Prostate gland (tissue), 2 donors: ENCODE results near the gene KLF13. TPM values are rescaled to one million over a fixed set of nuclear protein-coding genes. Genes with fewer than 3 reads are reported as not detected.

ENCODE experiments used
- DNase-seq: peaks from one replicate; pipeline ENCODE4 v3.0.0-alpha.2; 2019; ENCODE audit warnings: low spot score
- H3K27ac ChIP-seq, 2 donors: fragments of 200-600 bp; sonication (generic); 2 replicates each; pipeline ENCODE4 v1.5.1; 2017 to 2019
- H3K27me3 ChIP-seq: fragments of 200-600 bp; sonication (generic); replicated peaks from 2 replicates; pipeline ENCODE4 v1.5.1; 2019; ENCODE audit not compliant: insufficient read depth
- H3K36me3 ChIP-seq, 2 donors: fragments of 200-600 bp; sonication (generic); 1 replicate in 1 of 2; 2 replicates in 1 of 2; pipeline versions ENCODE4 v1.5.1 to v1.8.1; 2017 to 2019
- H3K4me1 ChIP-seq: fragments of 200-600 bp; sonication (generic); replicated peaks from 2 replicates; pipeline ENCODE4 v1.5.1; 2019
- H3K4me3 ChIP-seq, 2 donors: fragments of 200-600 bp; sonication (generic); 2 replicates each; pipeline ENCODE4 v1.5.1; 2017 to 2019
- H3K9me3 ChIP-seq: fragments of 200-600 bp; sonication (generic); 2 replicates; pipeline ENCODE4 v1.5.1; 2017
- POLR2A ChIP-seq: fragments of 450-650 bp; IDR thresholded peaks from one replicate; pipeline ENCODE4 v1.6.1; 2016; ENCODE audit warnings: antibody characterized with exemption, mild to moderate bottlenecking
- POLR2AphosphoS5 ChIP-seq: sonication (generic); formaldehyde crosslinking; IDR thresholded peaks from one replicate; pipeline ENCODE4 v1.6.1; 2017; ENCODE audit warnings: antibody characterized with exemption
- WGBS: methylation state at CpG from one replicate; pipeline ENCODE4 v1.1.5; 2018; 5-methylcytosine and 5-hydroxymethylcytosine counted together
- intact Hi-C: fragments of 100-400 bp; cut with DNase I; formaldehyde crosslinking; loops from one replicate; pipeline ENCODE4 v1.14.2; 2022
- total RNA-seq, 2 donors: library from RNA; depleted of rRNA; stranded (reverse); fragments of >200 nt; gene quantifications; one replicate each; pipeline ENCODE4 v1.1.0, GENCODE V29; 2016
- TF ChIP-seq, protein P1 (sequence below), 4 experiments: fragments of 200-600 bp in 2 of 4; fragments of 450-650 bp in 2 of 4; sonication (generic) in 2 of 4; IDR thresholded peaks; 1 replicate in 3 of 4; 2 replicates in 1 of 4; pipeline ENCODE4 v1.5.1; 2016 to 2019; ENCODE audit warnings: antibody characterized with exemption in 4 of 4, mild to moderate bottlenecking in 2 of 4, moderate library complexity in 2 of 4

KLF13 gene
- total RNA-seq, 2 donors from 2014 or later = 16.6 to 56.5 TPM

DNA sequence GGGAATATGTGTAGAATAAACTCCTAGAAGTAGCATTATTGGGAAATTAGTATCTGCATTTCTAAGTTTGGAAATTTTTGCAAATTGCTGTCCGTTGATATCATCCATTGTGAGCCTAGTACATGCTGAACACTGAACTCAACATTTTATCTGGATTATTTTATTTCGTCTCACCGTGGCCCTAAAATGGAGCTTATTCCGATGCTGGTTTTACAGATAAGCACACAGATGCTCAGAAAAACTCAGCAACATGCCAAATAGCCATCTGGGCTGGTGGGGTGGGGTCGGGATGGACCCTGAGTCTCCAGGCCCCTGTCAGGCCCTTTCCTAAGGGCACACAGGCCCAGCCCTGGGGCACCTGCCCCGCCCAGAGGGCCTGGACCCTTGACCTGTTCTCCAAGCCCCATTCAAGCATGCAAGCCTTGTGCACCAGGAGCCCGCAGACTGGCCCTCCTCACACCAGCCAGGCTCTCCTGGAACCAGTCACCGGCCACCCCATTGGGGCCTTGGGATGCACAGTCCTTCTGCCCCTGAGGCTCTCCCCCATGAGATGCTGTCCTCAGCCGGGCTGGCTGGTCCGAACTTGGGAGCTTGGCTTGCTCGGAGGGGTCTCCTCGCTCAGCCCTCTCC lies 20.7 kb upstream of the KLF13 start:
- DNase-seq = no peak
- no peaks in the 10 kb centered on the region for H3K36me3 ChIP-seq
- peaks cover 2% of the 10 kb centered on the region for H3K27me3 ChIP-seq
- TF ChIP-seq, protein P1, sequence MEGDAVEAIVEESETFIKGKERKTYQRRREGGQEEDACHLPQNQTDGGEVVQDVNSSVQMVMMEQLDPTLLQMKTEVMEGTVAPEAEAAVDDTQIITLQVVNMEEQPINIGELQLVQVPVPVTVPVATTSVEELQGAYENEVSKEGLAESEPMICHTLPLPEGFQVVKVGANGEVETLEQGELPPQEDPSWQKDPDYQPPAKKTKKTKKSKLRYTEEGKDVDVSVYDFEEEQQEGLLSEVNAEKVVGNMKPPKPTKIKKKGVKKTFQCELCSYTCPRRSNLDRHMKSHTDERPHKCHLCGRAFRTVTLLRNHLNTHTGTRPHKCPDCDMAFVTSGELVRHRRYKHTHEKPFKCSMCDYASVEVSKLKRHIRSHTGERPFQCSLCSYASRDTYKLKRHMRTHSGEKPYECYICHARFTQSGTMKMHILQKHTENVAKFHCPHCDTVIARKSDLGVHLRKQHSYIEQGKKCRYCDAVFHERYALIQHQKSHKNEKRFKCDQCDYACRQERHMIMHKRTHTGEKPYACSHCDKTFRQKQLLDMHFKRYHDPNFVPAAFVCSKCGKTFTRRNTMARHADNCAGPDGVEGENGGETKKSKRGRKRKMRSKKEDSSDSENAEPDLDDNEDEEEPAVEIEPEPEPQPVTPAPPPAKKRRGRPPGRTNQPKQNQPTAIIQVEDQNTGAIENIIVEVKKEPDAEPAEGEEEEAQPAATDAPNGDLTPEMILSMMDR (IDR thresholded peaks at IDR 0.05) = no peak
- no peak for TF ChIP-seq POLR2A
- 94% methylated on average over 12 of the region's 12 CpGs for WGBS
- H3K27ac ChIP-seq = no peak overlapping the region
- H3K4me1 ChIP-seq = no peaks in the 10 kb centered on the region
- intact Hi-C loops = no loop called here
- H3K9me3 ChIP-seq = no peaks in the 10 kb centered on the region
- no peak overlapping the region for H3K4me3 ChIP-seq

DNA sequence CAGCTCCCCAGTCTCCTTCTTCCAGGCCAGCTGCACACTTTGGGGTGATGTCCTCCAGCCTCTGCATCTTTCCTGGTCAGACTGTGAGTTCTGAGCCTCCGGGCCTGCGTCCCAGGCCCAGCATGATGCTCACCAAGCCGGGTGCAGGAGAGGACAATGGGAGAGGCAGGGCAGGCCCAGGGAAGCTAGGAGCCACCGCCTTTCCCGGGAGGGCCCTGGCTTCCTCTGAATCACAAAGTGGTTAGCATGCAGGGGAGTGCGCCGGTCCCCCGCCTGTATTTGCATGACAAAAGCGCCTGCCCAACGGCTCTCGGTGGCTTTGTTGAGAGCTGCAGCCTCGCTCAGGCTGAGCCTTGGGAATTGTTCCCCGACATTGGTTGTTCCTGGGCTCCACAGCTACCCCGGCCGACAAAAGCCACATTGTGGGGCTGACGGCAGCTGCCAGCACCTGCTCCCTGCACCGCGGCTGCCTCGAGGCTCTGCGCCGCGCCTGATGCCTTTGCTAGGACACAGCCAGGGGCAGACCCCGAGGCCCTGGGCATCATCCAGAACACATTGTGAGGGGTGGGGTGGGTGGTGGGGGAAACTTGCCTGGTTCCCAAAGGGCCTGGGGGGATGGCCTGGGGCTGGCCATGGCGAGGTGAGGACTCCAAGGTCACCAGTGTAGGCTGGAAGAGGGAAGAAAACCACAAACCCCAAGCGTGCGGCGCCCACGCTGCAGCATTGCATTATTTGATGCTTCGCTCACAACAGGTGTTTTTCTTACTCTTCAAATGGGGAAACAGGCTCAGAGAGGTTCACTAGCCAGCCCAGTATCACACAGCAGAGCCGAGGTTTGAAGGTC lies 20.0 kb upstream of the KLF13 start:
- H3K36me3 ChIP-seq = no peaks in the 10 kb centered on the region
- H3K27ac ChIP-seq = no peak overlapping the region
- no peaks in the 10 kb centered on the region for H3K4me1 ChIP-seq
- intact Hi-C loops = no loop called here
- 65% methylated on average over 25 of the region's 30 CpGs for WGBS
- DNase-seq = no peak
- no peaks in the 10 kb centered on the region for H3K9me3 ChIP-seq
- peaks cover 2% of the 10 kb centered on the region for H3K27me3 ChIP-seq
- no peak overlapping the region for H3K4me3 ChIP-seq
- no peak for TF ChIP-seq POLR2AphosphoS5
- TF ChIP-seq, protein P1 (IDR thresholded peaks at IDR 0.05) = no peak
- TF ChIP-seq POLR2A = no peak

DNA sequence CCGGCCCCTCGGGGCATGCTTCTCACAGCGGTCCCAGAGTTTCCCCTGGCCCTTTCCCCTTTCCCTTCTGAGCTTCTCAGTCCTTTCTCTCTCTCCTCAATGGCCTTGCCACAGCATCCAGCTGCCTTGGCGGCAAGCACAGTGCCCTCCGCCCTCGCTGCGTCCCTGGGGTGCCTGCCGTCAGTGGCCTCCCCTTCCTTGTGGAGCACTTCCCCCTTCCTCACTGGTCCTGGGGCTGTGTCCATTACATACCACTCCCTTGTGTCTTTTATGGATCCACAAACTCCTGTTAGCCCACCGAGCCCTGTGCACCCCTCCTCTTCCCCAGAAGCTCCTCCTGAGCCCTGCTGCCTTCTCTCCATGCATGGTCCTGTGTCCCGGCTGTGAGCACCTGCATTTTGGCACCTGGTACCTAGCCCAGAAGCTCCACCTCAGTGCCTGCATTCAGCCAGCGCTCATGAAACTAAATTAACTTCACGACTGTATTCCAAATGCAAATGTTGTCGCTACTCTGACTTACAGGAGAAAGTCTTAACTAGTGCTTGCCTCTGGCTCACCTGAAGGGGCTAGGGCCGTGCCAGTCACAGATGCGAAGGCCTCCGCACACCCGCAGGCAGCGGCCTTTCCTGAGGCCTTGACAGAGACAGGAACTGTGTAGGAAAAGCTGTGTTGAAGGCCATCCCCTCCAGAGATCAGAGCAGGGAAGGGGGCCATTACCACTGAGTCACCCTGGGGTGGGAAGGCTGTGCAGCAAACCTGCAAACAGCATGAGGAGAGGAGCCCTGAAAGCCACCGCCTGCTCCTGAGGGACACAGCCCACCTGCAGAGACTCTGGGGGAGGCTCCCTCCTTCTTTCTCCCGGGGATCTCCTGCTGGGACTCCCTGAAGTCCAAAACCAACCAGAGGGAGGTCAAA lies 19.1 kb upstream of the KLF13 start:
- Histone ChIP-seq H3K36me3 (no peaks in the 10 kb centered on the region), H3K27ac (no peak overlapping the region), H3K27me3 (peaks cover 2% of the 10 kb centered on the region), H3K4me3 (no peak overlapping the region), H3K9me3 (no peaks in the 10 kb centered on the region), H3K4me1 (no peaks in the 10 kb centered on the region)
- WGBS = 85% methylated on average over 20 of the region's 20 CpGs
- intact Hi-C loops = no loop called here
- TF ChIP-seq, protein P1 (IDR thresholded peaks at IDR 0.05) = no peak
- TF ChIP-seq POLR2AphosphoS5 = no peak
- TF ChIP-seq POLR2A = no peak
- DNase-seq = no peak

DNA sequence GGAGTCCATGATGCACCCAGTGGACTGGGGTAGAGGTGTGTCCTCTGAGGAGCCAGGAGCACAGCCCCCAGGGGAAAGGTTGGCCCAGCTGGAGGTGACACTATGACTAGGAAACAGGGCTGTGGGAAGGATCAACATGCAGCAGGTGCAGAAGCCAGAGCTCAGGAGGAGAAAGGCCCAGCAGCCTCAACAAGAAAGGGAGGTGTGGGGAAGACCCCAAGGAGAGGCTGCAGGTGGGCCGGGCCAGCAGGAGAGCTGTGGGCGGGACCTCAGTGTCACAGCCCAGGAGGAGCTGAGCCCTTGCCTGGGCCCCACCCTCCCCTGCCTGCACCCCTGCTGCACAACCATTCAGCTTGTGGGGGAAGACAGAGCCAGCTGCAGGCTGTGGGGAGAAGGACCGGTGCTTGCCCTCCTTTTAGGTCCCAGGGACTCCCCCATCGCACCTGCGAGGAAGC lies 18.4 kb upstream of the KLF13 start:
- TF ChIP-seq, protein P1 (IDR thresholded peaks at IDR 0.05) = no peak
- TF ChIP-seq POLR2AphosphoS5 (no peak), POLR2A (no peak)
- no peak overlapping the region for H3K27ac ChIP-seq
- no peaks in the 10 kb centered on the region for H3K9me3 ChIP-seq
- H3K4me1 ChIP-seq = no peaks in the 10 kb centered on the region
- no peak for DNase-seq
- intact Hi-C loops = no loop called here
- H3K36me3 ChIP-seq = no peaks in the 10 kb centered on the region
- WGBS = 83% methylated on average over 5 of the region's 5 CpGs
- H3K4me3 ChIP-seq = no peak overlapping the region
- peaks cover 2% of the 10 kb centered on the region for H3K27me3 ChIP-seq
